ENCODE data around the gene ZNF560.

GRCh38 chr19:9528757-9529336 is 30.4 kb upstream of the ZNF560 start:
- TF ChIP-seq SMAD3 (CRISPR knock-in tag; conservative IDR thresholded peaks at IDR 0.05) = no peak
- TF ChIP-seq CTCF (IDR thresholded peaks at IDR 0.05 in 2 of 3, conservative IDR thresholded peaks at IDR 0.05 in 1 of 3; ENCODE audit: insufficient read depth in 2 of 3, low read depth in 1 of 3, low read length in 3 of 3) = no peak
- TF ChIP-seq GABPB1 (CRISPR knock-in tag; IDR thresholded peaks at IDR 0.05) = no peak

Data from K562 (cell line).